Measurements from ENCODE around the gene PIP4K2A. TPM values are rescaled to one million over a fixed set of nuclear protein-coding genes. Genes with fewer than 3 reads are reported as not detected.
"Not testable (repeated sequence)": the region's sequence is repeated elsewhere in the genome, so short reads cannot be mapped to it uniquely, and the experiment has no call there.

Gene PIP4K2A
- total RNA-seq, 4 donors from 2014 or later: 3.1 to 19.1 (median 7.6) TPM

GRCh38 chr10:22534849-22535604, 179.4 kb downstream of the PIP4K2A start:
- H3K36me3 ChIP-seq: peaks cover 0 to 38% (median 0%) of the 10 kb centered on the region in 3 donors
- intact Hi-C loops (cut with DNase I): no loop called here
- no peak overlapping the region for H3K4me3 ChIP-seq
- H3K27ac ChIP-seq: no peak overlapping the region
- DNase-seq: no peak
- 65 to 72% methylated on average over 9 of the region's 9 CpGs for WGBS, 2 donors
- no peaks in the 10 kb centered on the region for H3K4me1 ChIP-seq
- TF ChIP-seq CTCF (IDR thresholded peaks at IDR 0.05) (no peak), POLR2A (IDR thresholded peaks at IDR 0.05) (no peak)
- H3K27me3 ChIP-seq: no peaks in the 10 kb centered on the region
- H3K9me3 ChIP-seq: no peaks in the 10 kb centered on the region

GRCh38 chr10:22531441-22531840, 182.9 kb downstream of the PIP4K2A start:
- 86 to 91% methylated on average over 2 of the region's 2 CpGs for WGBS, 2 donors
- no peaks in the 10 kb centered on the region for H3K4me1 ChIP-seq
- H3K27ac ChIP-seq: no peak overlapping the region
- H3K36me3 ChIP-seq: peaks cover 0 to 4% (median 0%) of the 10 kb centered on the region in 3 donors
- no peaks in the 10 kb centered on the region for H3K9me3 ChIP-seq
- TF ChIP-seq CTCF (IDR thresholded peaks at IDR 0.05): no peak
- no peak for TF ChIP-seq POLR2A (IDR thresholded peaks at IDR 0.05)
- intact Hi-C loops (cut with DNase I): no loop called here
- H3K27me3 ChIP-seq: no peaks in the 10 kb centered on the region
- DNase-seq: no peak
- no peak overlapping the region for H3K4me3 ChIP-seq

- 83 to 84% methylated on average over 3 of the region's 3 CpGs for WGBS, 2 donors
- Histone ChIP-seq H3K4me3 (no peak overlapping the region), H3K36me3 (peaks cover 0 to under 1% (median 0%) of the 10 kb centered on the region in 3 donors), H3K27me3 (no peaks in the 10 kb centered on the region), H3K4me1 (no peaks in the 10 kb centered on the region), H3K9me3 (no peaks in the 10 kb centered on the region), H3K27ac (no peak overlapping the region)
- no peak for DNase-seq
- intact Hi-C loops (cut with DNase I): no loop called here
- no peak for TF ChIP-seq CTCF (IDR thresholded peaks at IDR 0.05)
- no peak for TF ChIP-seq POLR2A (IDR thresholded peaks at IDR 0.05)
Observed at GRCh38 chr10:22531008-22531407, 183.4 kb downstream of the PIP4K2A start.

GRCh38 chr10:22527520-22527919, 186.9 kb downstream of the PIP4K2A start:
- WGBS, 2 donors: 77 to 86% methylated on average over 2 of the region's 2 CpGs
- TF ChIP-seq CTCF (IDR thresholded peaks at IDR 0.05) (no peak), POLR2A (IDR thresholded peaks at IDR 0.05) (no peak)
- peaks cover 0 to 17% (median 0%) of the 10 kb centered on the region in 3 donors for H3K9me3 ChIP-seq
- no peaks in the 10 kb centered on the region for H3K27me3 ChIP-seq
- no peaks in the 10 kb centered on the region for H3K4me1 ChIP-seq
- no peak overlapping the region for H3K27ac ChIP-seq
- no peak for DNase-seq
- H3K4me3 ChIP-seq: no peak overlapping the region
- H3K36me3 ChIP-seq: no peaks in the 10 kb centered on the region
- intact Hi-C loops (cut with DNase I): no loop called here

- H3K4me3 ChIP-seq; H3K4me1 ChIP-seq; H3K36me3 ChIP-seq; H3K27me3 ChIP-seq; intact Hi-C loops (cut with DNase I); DNase-seq; H3K27ac ChIP-seq: not testable (repeated sequence)
- peaks cover 0 to 25% (median 0%) of the 10 kb centered on the region in 3 donors for H3K9me3 ChIP-seq
Observed at GRCh38 chr10:22524333-22524732, 190.0 kb downstream of the PIP4K2A start.

GRCh38 chr10:22520645-22521044, 193.7 kb downstream of the PIP4K2A start:
- H3K36me3 ChIP-seq; H3K27ac ChIP-seq; H3K27me3 ChIP-seq; DNase-seq; H3K4me1 ChIP-seq; intact Hi-C loops (cut with DNase I); H3K4me3 ChIP-seq: not testable (repeated sequence)
- peaks cover 0 to 25% (median 0%) of the 10 kb centered on the region in 3 donors for H3K9me3 ChIP-seq
